WI38 (cell line): ENCODE data around the gene DNMT3A.

Source experiments
- H3K4me3 ChIP-seq: 2 replicates; pipeline ENCODE4 v1.5.1; 2011; ENCODE audit warnings: low read depth, mild to moderate bottlenecking, control low read depth, low read length
- CTCF ChIP-seq: IDR thresholded peaks from 2 replicates; pipeline ENCODE4 v1.5.1; 2012; ENCODE audit warnings: low read depth, mild to moderate bottlenecking, control low read depth, low read length

The DNMT3A gene

GRCh38 chr2:25310709-25310964 is 31.1 kb downstream of the DNMT3A start:
- no peak for TF ChIP-seq CTCF

GRCh38 chr2:25309402-25309801 is 32.3 kb downstream of the DNMT3A start:
- TF ChIP-seq CTCF = peak; percentile 59; the same call in 1 of the 2 replicates
- H3K4me3 ChIP-seq = no peak overlapping the region

More at GRCh38 chr2:25310709-25310964, 31.1 kb downstream of the DNMT3A start:
- H3K4me3 ChIP-seq = no peak overlapping the region

GRCh38 chr2:25308599-25308998 is 33.1 kb downstream of the DNMT3A start:
- no peak for TF ChIP-seq CTCF
- H3K4me3 ChIP-seq = no peak overlapping the region

- no peak for TF ChIP-seq CTCF
Measured at GRCh38 chr2:25307949-25308557, 33.7 kb downstream of the DNMT3A start.

GRCh38 chr2:25306777-25307368 is 34.9 kb downstream of the DNMT3A start:
- H3K4me3 ChIP-seq = no peak overlapping the region
- no peak for TF ChIP-seq CTCF

More at GRCh38 chr2:25307949-25308557, 33.7 kb downstream of the DNMT3A start:
- H3K4me3 ChIP-seq = no peak overlapping the region

- H3K4me3 ChIP-seq = no peak overlapping the region
- no peak for TF ChIP-seq CTCF
Measured at GRCh38 chr2:25305775-25306174, 36.0 kb downstream of the DNMT3A start.

GRCh38 chr2:25304826-25305596 is 36.7 kb downstream of the DNMT3A start:
- TF ChIP-seq CTCF = no peak
- no peak overlapping the region for H3K4me3 ChIP-seq
